K562 (cell line): ENCODE results near the gene PRKAG1. TPM values are rescaled to one million over a fixed set of nuclear protein-coding genes. Genes with fewer than 3 reads are reported as not detected.

ENCODE experiments used
- ATAC-seq: fragments of 200-7000 bp; cut with Tn5 transposase; 3 replicates; pipeline ENCODE4 v1.9.1; 2020; ENCODE audit warnings: moderate library complexity
- BruUV-seq: library from RNA; stranded (reverse); fragments of 400-500 nt; replicated peaks from 2 replicates; lab custom pipeline; 2021; lab: Mats Ljungman, UMichigan
- CTCF ChIA-PET: fragments of 300-600 bp; formaldehyde crosslinking; extraction: SDS; loops from one replicate; lab custom pipeline; 2021; ENCODE audit warnings: low intra/inter-chr PET ratio; lab: Yijun Ruan, JAX
- POLR2A ChIA-PET: fragments of 300-600, 350-650 bp; sonication (Branson Sonifier 250); formaldehyde crosslinking; extraction: SDS; loops from one replicate; lab custom pipeline; 2021; ENCODE audit warnings: antibody characterized with exemption, inconsistent platforms; lab: Yijun Ruan, JAX
- DNase-seq, 4 experiments: peaks; one replicate each; pipeline versions ENCODE4 v3.0.0 to v3.0.0-alpha.2; 2011 to 2018; ENCODE audit warnings: low spot score in 3 of 4, mixed read lengths in 3 of 4; ENCODE audit errors: extremely low read depth in 1 of 4
- FAIRE-seq: peaks from 2 replicates; lab custom pipeline; 2011; peaks lifted over from hg19 to GRCh38; lab: Jason Lieb, UNC
- H2AFZ ChIP-seq: 2 replicates; pipeline ENCODE4 v1.6.0; 2011; ENCODE audit warnings: low read depth, low read length, control low read depth, inconsistent platforms
- H3K27ac ChIP-seq: fragments of 200-600 bp; 3 replicates; pipeline ENCODE4 v1.8.0; 2011; ENCODE audit warnings: low read depth, mild to moderate bottlenecking, control low read depth, inconsistent platforms, low read length, moderate library complexity, mixed read lengths; ENCODE audit errors: extremely low read depth
- H3K27me3 ChIP-seq, 2 experiments: fragments of 300-600 bp in 1 of 2; 2 replicates in 1 of 2; 3 replicates in 1 of 2; pipeline versions ENCODE4 v1.6.0 to v1.8.0; 2011; ENCODE audit warnings: inconsistent platforms in 2 of 2, low read length in 2 of 2, mild to moderate bottlenecking in 1 of 2, mixed read lengths in 1 of 2, moderate library complexity in 1 of 2; ENCODE audit not compliant: control insufficient read depth in 2 of 2, insufficient read depth in 2 of 2
- H3K36me3 ChIP-seq: fragments of 300-600 bp; 3 replicates; pipeline ENCODE4 v1.8.0; 2011; ENCODE audit warnings: mild to moderate bottlenecking, low read length, inconsistent platforms; ENCODE audit not compliant: control insufficient read depth, insufficient read depth
- H3K4me1 ChIP-seq, 2 experiments: fragments of 200-600 bp in 1 of 2; replicated peaks in 1 of 2; 2 replicates in 1 of 2; 3 replicates in 1 of 2; pipeline versions ENCODE4 v1.5.1 to v1.8.0; 2011; ENCODE audit warnings: inconsistent platforms in 2 of 2, low read length in 2 of 2, mild to moderate bottlenecking in 1 of 2, mixed read lengths in 1 of 2, moderate library complexity in 1 of 2; ENCODE audit not compliant: control insufficient read depth in 2 of 2, insufficient read depth in 2 of 2
- H3K4me2 ChIP-seq: 2 replicates; pipeline ENCODE4 v1.6.1; 2011; ENCODE audit warnings: low read length, control low read depth, inconsistent platforms, mixed read lengths; ENCODE audit not compliant: insufficient read depth
- H3K4me3 ChIP-seq: fragments of 200-600 bp; sonication (generic), shearing (Covaris generic); 2 replicates; pipeline ENCODE4 v1.5.1; 2016; ENCODE audit warnings: control low read depth, inconsistent platforms
- H3K79me2 ChIP-seq: fragments of 200-600 bp; 3 replicates; pipeline ENCODE4 v1.8.0; 2011; ENCODE audit warnings: low read length, inconsistent platforms; ENCODE audit not compliant: control insufficient read depth, insufficient read depth
- H3K9ac ChIP-seq, 2 experiments: 2 replicates each; pipeline versions ENCODE4 v1.6.0 to v1.6.1; 2011; ENCODE audit warnings: low read depth in 2 of 2, low read length in 2 of 2, control low read depth in 1 of 2, inconsistent platforms in 1 of 2, mild to moderate bottlenecking in 1 of 2, mixed read lengths in 1 of 2; ENCODE audit not compliant: insufficient read depth in 1 of 2
- H3K9me1 ChIP-seq: one replicate; pipeline ENCODE4 v1.6.0; 2011; ENCODE audit warnings: inconsistent platforms, mild to moderate bottlenecking, low read length, moderate library complexity; ENCODE audit not compliant: control insufficient read depth, insufficient read depth
- H3K9me3 ChIP-seq: replicated peaks from 2 replicates; pipeline ENCODE4 v1.5.1; 2011; ENCODE audit warnings: low read depth, low read length, inconsistent platforms; ENCODE audit not compliant: control insufficient read depth, insufficient read depth
- H4K20me1 ChIP-seq: replicated peaks from 2 replicates; pipeline ENCODE4 v1.6.1; 2011; ENCODE audit warnings: low read length, inconsistent platforms, mixed read lengths; ENCODE audit not compliant: control insufficient read depth, insufficient read depth
- ATF7 ChIP-seq: fragments of 450-650 bp; IDR thresholded peaks from 2 replicates; pipeline ENCODE4 v1.7.1; 2014; ENCODE audit warnings: mild to moderate bottlenecking, moderate library complexity
- BRCA1 ChIP-seq, 2 experiments: fragments of 450-650 bp in 1 of 2; sonication (generic) in 1 of 2; formaldehyde crosslinking in 1 of 2; IDR thresholded peaks; 2 replicates each; pipeline versions ENCODE4 v1.5.0 to v1.6.1; 2017 to 2020; ENCODE audit warnings: mild to moderate bottlenecking in 1 of 2, missing genetic modification reagents in 1 of 2
- CBFA2T2 ChIP-seq: fragments of 450-650 bp; conservative IDR thresholded peaks from 2 replicates; pipeline ENCODE4 v1.6.1; 2017; ENCODE audit warnings: mild to moderate bottlenecking
- CHD1 ChIP-seq: fragments of 200-600 bp; sonication (generic); IDR thresholded peaks from one replicate; pipeline ENCODE4 v1.6.1; 2012; ENCODE audit warnings: mild to moderate bottlenecking, moderate library complexity, low read length, inconsistent platforms
- CTBP1 ChIP-seq: fragments of 450-650 bp; IDR thresholded peaks from 2 replicates; pipeline ENCODE4 v1.6.1; 2016; ENCODE audit warnings: borderline replicate concordance
- CXXC5 ChIP-seq: fragments of 250-450 bp; sonication (Bioruptor Pico); IDR thresholded peaks from 2 replicates; pipeline ENCODE4 v1.8.0; 2022; ENCODE audit warnings: inconsistent platforms, mild to moderate bottlenecking, moderate library complexity
- FIP1L1 ChIP-seq: fragments of 200-400 bp; formaldehyde crosslinking; IDR thresholded peaks from 2 replicates; pipeline ENCODE4 v1.6.1; 2018; ENCODE audit warnings: mild to moderate bottlenecking, low read depth, low read length; ENCODE audit not compliant: poor library complexity, severe bottlenecking
- FOXJ2 ChIP-seq: fragments of 200-800 bp; sonication (Bioruptor generic); IDR thresholded peaks from 2 replicates; pipeline ENCODE4 v1.6.1; 2016; ENCODE audit warnings: missing genetic modification characterization, missing compliant biosample characterization
- FOXP1 ChIP-seq: sonication (generic); formaldehyde crosslinking; IDR thresholded peaks from 2 replicates; pipeline ENCODE4 v1.8.0; 2022; ENCODE audit warnings: mild to moderate bottlenecking, missing genetic modification reagents
- GATAD2A ChIP-seq: fragments of 450-650 bp; IDR thresholded peaks from 2 replicates; pipeline ENCODE4 v1.6.1; 2017
- ILK ChIP-seq: fragments of 450-650 bp; IDR thresholded peaks from 2 replicates; pipeline ENCODE4 v1.6.1; 2016; ENCODE audit warnings: missing genetic modification characterization, low read depth, mild to moderate bottlenecking, missing compliant biosample characterization, moderate library complexity, borderline replicate concordance
- KDM2B ChIP-seq: fragments of 250-450 bp; sonication (Bioruptor Pico); IDR thresholded peaks from 2 replicates; pipeline ENCODE4 v1.8.0; 2021; ENCODE audit warnings: mild to moderate bottlenecking, moderate library complexity
- LEF1 ChIP-seq: fragments of 450-650 bp; IDR thresholded peaks from 2 replicates; pipeline ENCODE4 v1.6.1; 2016; ENCODE audit warnings: mild to moderate bottlenecking
- MAFK ChIP-seq: IDR thresholded peaks from 2 replicates; pipeline ENCODE4 v1.6.1; 2011; ENCODE audit warnings: low read length, improper control_type of control experiment
- NR4A1 ChIP-seq, 2 experiments: fragments of 250-450 bp in 1 of 2; fragments of 450-650 bp in 1 of 2; sonication (Bioruptor Pico) in 1 of 2; IDR thresholded peaks; 2 replicates each; pipeline versions ENCODE4 v1.4.0 to v1.6.1; 2016 to 2020; ENCODE audit warnings: mild to moderate bottlenecking in 2 of 2, missing compliant biosample characterization in 1 of 2, missing genetic modification characterization in 1 of 2, moderate library complexity in 1 of 2
- PHTF2 ChIP-seq: fragments of 250-450 bp; sonication (Bioruptor Pico); IDR thresholded peaks from 2 replicates; pipeline ENCODE4 v1.5.0; 2021; ENCODE audit warnings: mild to moderate bottlenecking
- SIN3B ChIP-seq: fragments of 450-650 bp; IDR thresholded peaks from 2 replicates; pipeline ENCODE4 v1.6.1; 2017; ENCODE audit warnings: low read depth, mild to moderate bottlenecking, moderate library complexity
- SNRNP70 ChIP-seq: fragments of 200-400 bp; formaldehyde crosslinking; optimal IDR thresholded peaks from 2 replicates; pipeline ENCODE3; 2017; ENCODE audit warnings: low read depth, low read length
- TBP ChIP-seq: optimal IDR thresholded peaks from 2 replicates; pipeline ENCODE3; 2011; ENCODE audit warnings: low read depth, low read length, improper control_type of control experiment
- ZFP36 ChIP-seq: fragments of 150-350 bp; IDR thresholded peaks from 2 replicates; pipeline ENCODE4 v1.6.1; 2018; ENCODE audit warnings: low read length, low read depth; ENCODE audit not compliant: partially characterized antibody
- ZFPM2 ChIP-seq: fragments of 250-450 bp; sonication (Bioruptor Pico); IDR thresholded peaks from 2 replicates; pipeline ENCODE4 v1.5.1; 2022; ENCODE audit warnings: mild to moderate bottlenecking
- ZKSCAN1 ChIP-seq: fragments of 150-350 bp; IDR thresholded peaks from 2 replicates; pipeline ENCODE4 v1.6.1; 2016; ENCODE audit warnings: low read depth, low read length
- ZNF165 ChIP-seq: fragments of 250-450 bp; sonication (Bioruptor Pico); IDR thresholded peaks from 2 replicates; pipeline ENCODE4 v1.4.0; 2020; ENCODE audit warnings: borderline replicate concordance
- ZNF449 ChIP-seq: fragments of 250-450 bp; sonication (Bioruptor Pico); IDR thresholded peaks from 2 replicates; pipeline ENCODE4 v1.8.0; 2022; ENCODE audit warnings: moderate library complexity, mild to moderate bottlenecking, inconsistent platforms
- WGBS: fragments of 100-300 bp; shearing (Covaris generic); methylation state at CpG from one replicate; pipeline ENCODE4 v1.1.6; 2016; ENCODE audit warnings: low coverage, mixed read lengths; ENCODE audit not compliant: insufficient coverage; ENCODE audit errors: missing lambda C conversion rate; 5-methylcytosine and 5-hydroxymethylcytosine counted together
- in situ Hi-C: fragments of 300-500 bp; cut with MboI; formaldehyde crosslinking; loops from 4 replicates; pipeline ENCODE4 v1.15.0; 2018; ENCODE audit warnings: inconsistent platforms, mixed read lengths
- intact Hi-C: fragments of 100-400 bp; cut with micrococcal nuclease; formaldehyde crosslinking; loops from 2 replicates; pipeline ENCODE4 v1.14.2; 2022
- polyA plus RNA-seq, 8 experiments: library from polyadenylated mRNA; depleted of rRNA in 4 of 8; stranded (reverse) in 5 of 8; unstranded in 3 of 8; fragments of >200 nt; fragmentation: Nextera tagmentation in 2 of 8; fragmentation: Illumina TruSeq in 1 of 8; extraction: Ambion mirVana in 2 of 8; extraction: Trizol in 1 of 8; gene quantifications; 2 replicates each; pipeline versions ENCODE4 v1.2.1 to v1.2.3, GENCODE V29; 2011 to 2014; ENCODE audit warnings: inconsistent platforms in 1 of 8, missing spikeins in 1 of 8
- total RNA-seq, 7 experiments: library from RNA; depleted of rRNA in 6 of 7; stranded (reverse); fragments of >200 nt in 6 of 7; fragmentation: Illumina TruSeq in 2 of 7; extraction: Trizol in 2 of 7; gene quantifications; 2 replicates each; pipeline versions ENCODE4 v1.2.1 to v1.2.3, GENCODE V29; 2011 to 2021; ENCODE audit warnings: low replicate concordance in 1 of 7

The PRKAG1 gene
- total and polyA plus RNA-seq, 9 of the 15 experiments (the other 6 are each of a cell fraction or from before 2014, with no cell fraction given), result 51.1 to 126 (median 79.1) TPM

GRCh38 chr12:49017891-49018260 is 700 bp downstream of the PRKAG1 start:
- DNase-seq (peak in 2 of 4 experiments; percentile 46 to 57), ATAC-seq (peak; percentile 13), FAIRE-seq (peak; percentile 76)
- Histone ChIP-seq H3K4me2 (peak overlapping the region; percentile 86), H3K27me3 (no peaks in the 10 kb centered on the region), H3K4me3 (peak overlapping the region; percentile 69), H3K9me1 (no peaks in the 10 kb centered on the region), H4K20me1 (0 out of 2 replicates have a peak, but pooled peaks cover 3% of the 10 kb centered on the region), H3K9ac (peak overlapping the region; percentile 93 to 99), H3K79me2 (peaks cover 30% of the 10 kb centered on the region), H2AFZ (peak overlapping the region; percentile 74), H3K9me3 (no peaks in the 10 kb centered on the region), H3K36me3 (peaks cover 41% of the 10 kb centered on the region), H3K27ac (peak overlapping the region; percentile 99), H3K4me1 (peaks cover 40 to 49% of the 10 kb centered on the region in 2 experiments)
- intact Hi-C loops, result loop anchor here (2.0 kb wide), 1 partner anchor 21 kb away; no protein-coding TSS in a partner anchor
- CTCF ChIA-PET, result interaction anchor here (2.3 kb wide), 1 partner anchor 22 kb away, joined by 11 read pairs; no protein-coding TSS in a partner anchor
- POLR2A ChIA-PET, result interaction anchor here (0.6 to 6.8 kb wide), 10 partner anchors 16 to 330 kb away, joined by 3 to 78 read pairs (median 4); partner anchors contain the start of genes DDN, TUBA1B and TUBA1C
- BruUV-seq, result no TSS peak
- in situ Hi-C loops, result no loop called here
- 3% methylated on average over 8 of the region's 8 CpGs for WGBS
- no peak for TF ChIP-seq ZNF449 (CRISPR knock-in tag)
- TF ChIP-seq KDM2B (CRISPR knock-in tag), result no peak
- TF ChIP-seq FOXP1 (CRISPR knock-in tag), result 0 out of 2 replicates have a peak, but pooled peaks have one; percentile 11
- no peak for TF ChIP-seq ZFPM2 (CRISPR knock-in tag)
- TF ChIP-seq SNRNP70, result no peak
- 0 out of 2 replicates have a peak, but pooled peaks have one; percentile 10 for TF ChIP-seq ZNF165 (CRISPR knock-in tag)
- TF ChIP-seq MAFK, result no peak
- TF ChIP-seq ZFP36, result no peak
- no peak for TF ChIP-seq CTBP1
- TF ChIP-seq FOXJ2 (tag), result no peak
- no peak for TF ChIP-seq BRCA1 (IDR thresholded peaks at IDR 0.05)
- TF ChIP-seq BRCA1 (CRISPR knock-in tag; IDR thresholded peaks at IDR 0.05), result no peak
- no peak for TF ChIP-seq ILK (tag)
- TF ChIP-seq GATAD2A, result no peak
- peak; percentile 33 for TF ChIP-seq TBP
- TF ChIP-seq LEF1, result no peak
- no peak for TF ChIP-seq ATF7
- no peak for TF ChIP-seq PHTF2 (CRISPR knock-in tag)
- TF ChIP-seq CXXC5 (CRISPR knock-in tag), result no peak
- no peak for TF ChIP-seq FIP1L1
- TF ChIP-seq NR4A1 (CRISPR knock-in tag; IDR thresholded peaks at IDR 0.05), result 0 out of 2 replicates have a peak, but pooled peaks have one; percentile 1
- no peak for TF ChIP-seq NR4A1 (tag; IDR thresholded peaks at IDR 0.05)
- 0 out of 2 replicates have a peak, but pooled peaks have one; percentile 8 for TF ChIP-seq ZKSCAN1
- no peak for TF ChIP-seq SIN3B
- TF ChIP-seq CBFA2T2, result no peak
- TF ChIP-seq CHD1, result peak; percentile 38
